Measurements from ENCODE around the gene IZUMO4. TPM values are rescaled to one million over a fixed set of nuclear protein-coding genes. Genes with fewer than 3 reads are reported as not detected.

The IZUMO4 gene
- polyA plus RNA-seq, 1 donor (not counting 4 experiments of a cell fraction or from before 2014, with no cell fraction given): 6.7 TPM

DNA sequence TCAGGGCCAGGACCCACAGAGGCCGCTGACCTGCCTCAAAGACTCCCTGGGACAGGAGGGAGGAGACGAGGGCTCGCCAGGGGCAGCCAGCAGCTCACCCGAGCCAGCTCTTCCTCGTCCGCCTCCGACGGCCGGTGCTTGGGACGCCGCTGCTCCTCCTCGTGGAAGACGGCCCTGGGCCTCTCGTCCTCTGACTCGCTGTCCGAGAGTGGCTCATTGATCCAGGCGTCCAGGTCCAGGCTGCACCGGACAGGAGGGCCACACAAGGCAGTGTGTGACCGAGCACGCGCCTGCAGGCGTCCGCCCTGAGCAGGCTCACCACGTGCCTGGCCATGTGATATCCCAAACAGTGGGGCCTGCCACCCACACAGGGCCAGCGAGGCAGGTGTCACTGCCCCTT, 19.8 kb downstream of the IZUMO4 start:
- TF ChIP-seq EZH2 (IDR thresholded peaks at IDR 0.05; ENCODE audit: low read length): no peak
- no peak for TF ChIP-seq CTCF (optimal IDR thresholded peaks at IDR 0.05 in 1 of 3, IDR thresholded peaks at IDR 0.05 in 1 of 3, conservative IDR thresholded peaks at IDR 0.05 in 1 of 3; ENCODE audit: extremely low read depth in 1 of 3, insufficient read depth in 2 of 3, low read length in 3 of 3)
- H3K4me3 ChIP-seq (ENCODE audit: control insufficient read depth in 2 of 3, extremely low read depth in 1 of 3, insufficient read depth in 2 of 3, low read depth in 1 of 3, low read length in 3 of 3): no peak overlapping the region
- no peaks in the 10 kb centered on the region for H3K4me1 ChIP-seq (ENCODE audit: control insufficient read depth, extremely low read depth, insufficient read depth, low read length)
- no peak overlapping the region for H3K4me2 ChIP-seq (ENCODE audit: control insufficient read depth, extremely low read depth, insufficient read depth, low read depth, low read length)
- FAIRE-seq (no peak), DNase-seq (ENCODE audit: low read depth, low spot score) (no peak)
- no peaks in the 10 kb centered on the region for H3K27me3 ChIP-seq (ENCODE audit: control insufficient read depth, extremely low read depth, insufficient read depth, low read length)
- H3K27ac ChIP-seq (ENCODE audit: control insufficient read depth, insufficient read depth, low read length): no peak overlapping the region
- no peaks in the 10 kb centered on the region for H3K9me1 ChIP-seq (ENCODE audit: control insufficient read depth, extremely low read depth, insufficient read depth, low read length)
- no peaks in the 10 kb centered on the region for H4K20me1 ChIP-seq (ENCODE audit: control insufficient read depth, extremely low read depth, insufficient read depth, low read length)
- dilution Hi-C loops (cut with MboI; ENCODE audit: extremely low pct_ligation_motif_present, low sequenced_read_pairs): no loop called here
- no peaks in the 10 kb centered on the region for H3K9me3 ChIP-seq (ENCODE audit: control insufficient read depth, low read depth, low read length)
- H3K79me2 ChIP-seq (ENCODE audit: control insufficient read depth, insufficient read depth, low read length): no peaks in the 10 kb centered on the region
- peaks cover 52 to 61% of the 10 kb centered on the region in 2 experiments for H3K36me3 ChIP-seq (ENCODE audit: control insufficient read depth in 2 of 2, extremely low read depth in 1 of 2, insufficient read depth in 2 of 2, low read length in 2 of 2)
- no peak overlapping the region for H3K9ac ChIP-seq (ENCODE audit: control insufficient read depth, extremely low read depth, insufficient read depth, low read length)
- no peak overlapping the region for H2AFZ ChIP-seq (ENCODE audit: control insufficient read depth, low read length)

GRCh38 chr19:2117215-2117960, 20.7 kb downstream of the IZUMO4 start:
- no peak overlapping the region for H2AFZ ChIP-seq (ENCODE audit: control insufficient read depth, low read length)
- DNase-seq (ENCODE audit: low read depth, low spot score) (no peak), FAIRE-seq (no peak)
- no peak overlapping the region for H3K4me3 ChIP-seq (ENCODE audit: control insufficient read depth in 2 of 3, extremely low read depth in 1 of 3, insufficient read depth in 2 of 3, low read depth in 1 of 3, low read length in 3 of 3)
- H3K36me3 ChIP-seq (ENCODE audit: control insufficient read depth in 2 of 2, extremely low read depth in 1 of 2, insufficient read depth in 2 of 2, low read length in 2 of 2): peaks cover 54 to 58% of the 10 kb centered on the region in 2 experiments
- H3K9me1 ChIP-seq (ENCODE audit: control insufficient read depth, extremely low read depth, insufficient read depth, low read length): no peaks in the 10 kb centered on the region
- dilution Hi-C loops (cut with MboI; ENCODE audit: extremely low pct_ligation_motif_present, low sequenced_read_pairs): no loop called here
- H3K27ac ChIP-seq (ENCODE audit: control insufficient read depth, insufficient read depth, low read length): no peak overlapping the region
- no peak overlapping the region for H3K4me2 ChIP-seq (ENCODE audit: control insufficient read depth, extremely low read depth, insufficient read depth, low read depth, low read length)
- H4K20me1 ChIP-seq (ENCODE audit: control insufficient read depth, extremely low read depth, insufficient read depth, low read length): no peaks in the 10 kb centered on the region
- no peaks in the 10 kb centered on the region for H3K27me3 ChIP-seq (ENCODE audit: control insufficient read depth, extremely low read depth, insufficient read depth, low read length)
- H3K9ac ChIP-seq (ENCODE audit: control insufficient read depth, extremely low read depth, insufficient read depth, low read length): no peak overlapping the region
- H3K4me1 ChIP-seq (ENCODE audit: control insufficient read depth, extremely low read depth, insufficient read depth, low read length): no peaks in the 10 kb centered on the region
- TF ChIP-seq EZH2 (IDR thresholded peaks at IDR 0.05; ENCODE audit: low read length) (no peak), CTCF (optimal IDR thresholded peaks at IDR 0.05 in 1 of 3, IDR thresholded peaks at IDR 0.05 in 1 of 3, conservative IDR thresholded peaks at IDR 0.05 in 1 of 3; ENCODE audit: extremely low read depth in 1 of 3, insufficient read depth in 2 of 3, low read length in 3 of 3) (no peak)
- H3K79me2 ChIP-seq (ENCODE audit: control insufficient read depth, insufficient read depth, low read length): peaks cover 2% of the 10 kb centered on the region
- H3K9me3 ChIP-seq (ENCODE audit: control insufficient read depth, low read depth, low read length): no peaks in the 10 kb centered on the region

Measured in keratinocyte (primary cell).